Epithelial cell of esophagus (primary cell): ENCODE results near the gene SPTY2D1.
"Not testable (repeated sequence)": the region's sequence is repeated elsewhere in the genome, so short reads cannot be mapped to it uniquely, and the experiment has no call there.

Experiments
- DNase-seq: peaks from one replicate; pipeline ENCODE4 v3.0.0; 2010; ENCODE audit warnings: low read depth
- H3K4me3 ChIP-seq: 2 replicates; pipeline ENCODE4 v1.5.1; 2011; ENCODE audit warnings: mild to moderate bottlenecking, low read length, control low read depth
- TF ChIP-seq, protein P1 (sequence below): IDR thresholded peaks from 2 replicates; pipeline ENCODE4 v1.5.1; 2011; ENCODE audit warnings: low read depth, mild to moderate bottlenecking, low read length, control low read depth, inconsistent platforms; ENCODE audit not compliant: insufficient read depth; ENCODE audit errors: missing control alignments

SPTY2D1 gene, protein sequence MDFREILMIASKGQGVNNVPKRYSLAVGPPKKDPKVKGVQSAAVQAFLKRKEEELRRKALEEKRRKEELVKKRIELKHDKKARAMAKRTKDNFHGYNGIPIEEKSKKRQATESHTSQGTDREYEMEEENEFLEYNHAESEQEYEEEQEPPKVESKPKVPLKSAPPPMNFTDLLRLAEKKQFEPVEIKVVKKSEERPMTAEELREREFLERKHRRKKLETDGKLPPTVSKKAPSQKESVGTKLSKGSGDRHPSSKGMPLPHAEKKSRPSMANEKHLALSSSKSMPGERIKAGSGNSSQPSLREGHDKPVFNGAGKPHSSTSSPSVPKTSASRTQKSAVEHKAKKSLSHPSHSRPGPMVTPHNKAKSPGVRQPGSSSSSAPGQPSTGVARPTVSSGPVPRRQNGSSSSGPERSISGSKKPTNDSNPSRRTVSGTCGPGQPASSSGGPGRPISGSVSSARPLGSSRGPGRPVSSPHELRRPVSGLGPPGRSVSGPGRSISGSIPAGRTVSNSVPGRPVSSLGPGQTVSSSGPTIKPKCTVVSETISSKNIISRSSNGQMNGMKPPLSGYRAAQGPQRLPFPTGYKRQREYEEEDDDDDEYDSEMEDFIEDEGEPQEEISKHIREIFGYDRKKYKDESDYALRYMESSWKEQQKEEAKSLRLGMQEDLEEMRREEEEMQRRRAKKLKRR

DNA sequence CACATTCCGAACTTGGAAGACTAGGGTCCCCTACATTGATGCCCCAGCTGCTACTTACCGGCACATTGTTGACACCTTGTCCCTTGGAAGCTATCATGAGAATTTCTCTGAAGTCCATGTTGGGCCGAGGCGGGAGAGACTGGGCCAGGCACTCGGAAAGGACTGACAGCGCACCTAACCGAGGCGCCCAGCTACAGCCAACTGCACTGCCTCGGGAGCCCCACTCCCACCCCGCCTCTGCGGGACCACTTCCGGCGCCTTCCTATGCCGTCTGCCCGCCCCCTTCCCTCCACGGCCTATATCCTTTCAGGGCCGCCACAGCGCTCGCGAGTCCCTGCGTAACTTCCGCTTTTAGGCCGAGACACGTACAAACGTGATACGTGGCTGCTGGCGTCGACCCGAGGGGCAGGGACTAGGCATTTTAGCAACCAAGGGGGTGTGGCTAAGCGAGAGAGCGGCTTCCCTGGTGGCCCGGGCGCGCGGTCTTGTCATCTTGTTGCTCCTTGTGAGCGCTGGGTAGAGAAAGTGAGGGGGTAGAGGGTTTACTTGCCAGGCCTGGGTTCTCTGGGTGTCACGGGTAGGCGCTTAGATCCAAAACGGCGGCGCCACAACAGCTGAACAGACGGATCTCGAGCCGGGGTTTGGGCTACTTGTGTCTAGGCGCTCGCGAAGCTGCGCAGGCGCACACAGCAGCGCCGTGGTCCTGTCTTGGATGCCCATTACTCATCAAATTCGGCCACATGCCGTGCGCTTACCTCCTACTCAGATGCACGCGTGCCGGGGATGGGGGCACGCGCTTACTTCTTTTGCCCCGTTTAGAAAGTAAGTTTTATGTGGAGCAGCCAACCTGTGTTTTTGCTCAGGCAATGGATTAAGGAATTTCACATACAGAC is at the start of gene SPTY2D1:
SPTY2D1 (minus strand) TSS at position 203 of the 893 bp plus-strand sequence; CDS start at position 118, 85 bp downstream.
- TF ChIP-seq, protein P1, sequence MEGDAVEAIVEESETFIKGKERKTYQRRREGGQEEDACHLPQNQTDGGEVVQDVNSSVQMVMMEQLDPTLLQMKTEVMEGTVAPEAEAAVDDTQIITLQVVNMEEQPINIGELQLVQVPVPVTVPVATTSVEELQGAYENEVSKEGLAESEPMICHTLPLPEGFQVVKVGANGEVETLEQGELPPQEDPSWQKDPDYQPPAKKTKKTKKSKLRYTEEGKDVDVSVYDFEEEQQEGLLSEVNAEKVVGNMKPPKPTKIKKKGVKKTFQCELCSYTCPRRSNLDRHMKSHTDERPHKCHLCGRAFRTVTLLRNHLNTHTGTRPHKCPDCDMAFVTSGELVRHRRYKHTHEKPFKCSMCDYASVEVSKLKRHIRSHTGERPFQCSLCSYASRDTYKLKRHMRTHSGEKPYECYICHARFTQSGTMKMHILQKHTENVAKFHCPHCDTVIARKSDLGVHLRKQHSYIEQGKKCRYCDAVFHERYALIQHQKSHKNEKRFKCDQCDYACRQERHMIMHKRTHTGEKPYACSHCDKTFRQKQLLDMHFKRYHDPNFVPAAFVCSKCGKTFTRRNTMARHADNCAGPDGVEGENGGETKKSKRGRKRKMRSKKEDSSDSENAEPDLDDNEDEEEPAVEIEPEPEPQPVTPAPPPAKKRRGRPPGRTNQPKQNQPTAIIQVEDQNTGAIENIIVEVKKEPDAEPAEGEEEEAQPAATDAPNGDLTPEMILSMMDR, result no peak
- peak; percentile 100 for DNase-seq
- peak within 1 kb of the TSS; percentile 99 for H3K4me3 ChIP-seq

DNA sequence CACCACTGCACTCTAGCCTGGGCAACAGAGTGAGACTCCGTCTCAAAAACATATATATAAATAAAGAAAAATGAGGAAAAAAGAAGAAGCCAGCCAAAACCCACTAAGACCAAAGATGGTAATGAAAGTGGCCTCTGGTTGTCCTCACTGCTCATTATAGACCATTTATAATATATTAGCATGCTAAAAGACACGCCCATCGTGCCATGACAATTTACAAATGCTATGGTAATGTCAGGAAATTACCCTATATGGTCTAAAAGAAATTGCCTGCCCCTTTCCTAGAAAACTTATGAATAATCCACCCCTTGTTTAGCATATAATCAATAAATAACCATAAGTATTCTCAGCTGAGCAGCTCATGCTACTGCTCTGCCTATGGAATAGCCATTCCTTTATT is 48.3 kb upstream of the SPTY2D1 start:
- TF ChIP-seq, protein P1, result no peak
- H3K4me3 ChIP-seq, result no peak overlapping the region
- no peak for DNase-seq

- H3K4me3 ChIP-seq, result not testable (repeated sequence)
- peak; percentile 52 for DNase-seq
Measured at GRCh38 chr11:18681949-18682348, 47.8 kb upstream of the SPTY2D1 start.

DNA sequence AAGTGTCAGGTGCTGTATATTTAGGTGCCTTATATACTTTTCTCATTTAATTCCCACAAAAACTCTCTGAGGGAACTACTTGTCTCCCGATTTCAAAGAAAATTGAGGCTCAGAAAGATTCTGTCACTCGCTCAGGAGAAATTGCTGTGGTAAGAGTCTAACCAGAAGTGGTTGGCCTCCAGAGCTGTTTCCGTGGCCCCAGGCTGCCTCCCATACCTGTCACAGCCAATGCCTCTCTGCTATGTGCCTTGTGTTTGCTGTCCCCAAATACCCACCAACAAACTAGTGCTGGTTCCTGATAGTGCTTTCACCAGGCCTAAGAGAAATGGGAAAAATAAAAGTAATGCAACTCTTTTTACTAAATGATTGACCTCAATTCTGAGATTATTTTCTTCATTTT is 43.4 kb upstream of the SPTY2D1 start:
- DNase-seq, result no peak
- TF ChIP-seq, protein P1, result no peak
- no peak overlapping the region for H3K4me3 ChIP-seq

DNA sequence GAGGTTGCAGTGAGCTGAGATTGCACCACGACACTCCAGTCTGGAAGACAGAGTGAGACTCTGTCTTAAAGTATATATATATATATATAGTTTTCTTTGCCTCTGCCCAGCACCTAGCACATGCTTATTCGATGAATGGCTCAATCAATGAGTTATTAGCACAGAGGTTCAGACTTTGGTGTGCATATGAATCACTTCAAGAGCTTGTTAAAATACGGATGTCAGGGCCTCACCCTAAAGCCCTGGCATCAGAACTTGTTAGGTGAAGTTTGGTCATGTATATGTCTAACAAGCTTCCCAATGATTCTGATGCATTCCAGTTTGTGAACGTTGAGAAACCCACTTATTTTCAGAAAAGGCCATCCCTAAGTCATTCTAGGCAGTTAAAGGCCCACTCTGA is 42.7 kb upstream of the SPTY2D1 start:
- DNase-seq, result peak; percentile 94
- H3K4me3 ChIP-seq, result no peak overlapping the region
- TF ChIP-seq, protein P1, result no peak

- not testable (repeated sequence) for H3K4me3 ChIP-seq
- peak; percentile 50 for DNase-seq
Measured at GRCh38 chr11:18672209-18672608, 38.1 kb upstream of the SPTY2D1 start.

DNA sequence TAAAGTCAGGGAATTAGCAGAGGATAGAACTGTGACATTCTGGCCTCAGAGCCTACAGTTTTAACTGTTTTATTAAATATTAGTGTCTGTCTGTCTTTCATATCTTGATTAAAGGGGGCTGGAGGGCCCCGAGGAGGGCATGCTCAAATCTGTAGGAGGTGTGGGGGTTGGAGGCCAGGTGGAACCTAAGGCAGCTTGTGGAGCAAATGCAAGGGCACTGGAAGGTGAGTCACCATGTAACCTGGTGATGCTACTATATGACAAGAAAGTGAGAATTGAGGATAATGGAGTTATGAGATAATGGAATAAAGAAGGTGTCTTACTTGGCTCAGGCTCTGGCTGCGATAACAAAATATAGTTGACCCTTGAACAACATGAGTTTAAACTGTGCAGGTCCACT is 37.1 kb upstream of the SPTY2D1 start:
- TF ChIP-seq, protein P1, result no peak
- peak; percentile 30 for DNase-seq

More for the DNA sequence above, 37.1 kb upstream of the SPTY2D1 start:
- H3K4me3 ChIP-seq, result no peak overlapping the region
